Neural cell (in vitro differentiated cells): ENCODE results near the gene USP46. TPM values are rescaled to one million over a fixed set of nuclear protein-coding genes. Genes with fewer than 3 reads are reported as not detected.

Experiments used
- H2AFZ ChIP-seq: fragments of 200-600, 300-800 bp; sonication (generic), shearing (Covaris generic); 2 replicates; pipeline ENCODE4 v1.6.0; 2014; ENCODE audit warnings: low read depth, mild to moderate bottlenecking, antibody characterized with exemption, low read length, moderate library complexity
- H3F3A ChIP-seq: fragments of 200-600 bp; shearing (Covaris generic); 2 replicates; pipeline ENCODE4 v1.6.1; 2016; ENCODE audit warnings: mild to moderate bottlenecking, moderate library complexity, mixed read lengths, antibody characterized with exemption, low read length; ENCODE audit not compliant: insufficient read depth, poor library complexity, severe bottlenecking
- H3K27ac ChIP-seq: fragments of 200-600, 300-800 bp; sonication (generic), shearing (Covaris generic); 2 replicates; pipeline ENCODE4 v1.5.1; 2014; ENCODE audit warnings: mild to moderate bottlenecking, low read length, moderate library complexity
- H3K27me3 ChIP-seq: fragments of 300-800, 200-600 bp; sonication (generic), shearing (Covaris generic); 2 replicates; pipeline ENCODE4 v1.6.0; 2014; ENCODE audit warnings: mild to moderate bottlenecking, low read depth, low read length, moderate library complexity; ENCODE audit not compliant: insufficient read depth
- H3K36me3 ChIP-seq: fragments of 300-800, 200-600 bp; sonication (generic), shearing (Covaris generic); 2 replicates; pipeline ENCODE4 v1.5.1; 2014; ENCODE audit warnings: mild to moderate bottlenecking, antibody characterized with exemption, low read length, moderate library complexity; ENCODE audit not compliant: insufficient read depth
- H3K4me2 ChIP-seq: fragments of 300-800, 200-600 bp; sonication (generic), shearing (Covaris generic); 2 replicates; pipeline ENCODE4 v1.6.0; 2014; ENCODE audit warnings: mild to moderate bottlenecking, low read length
- H3K4me3 ChIP-seq: fragments of 300-800, 200-600 bp; sonication (generic), shearing (Covaris generic); 2 replicates; pipeline ENCODE4 v1.5.1; 2014; ENCODE audit warnings: mild to moderate bottlenecking, low read length, moderate library complexity
- H3K79me2 ChIP-seq: fragments of 200-600 bp; shearing (Covaris generic); replicated peaks from 2 replicates; pipeline ENCODE4 v1.6.0; 2014; ENCODE audit warnings: mild to moderate bottlenecking, low read length, moderate library complexity; ENCODE audit not compliant: insufficient read depth
- H3K9ac ChIP-seq: fragments of 300-800, 200-600 bp; sonication (generic), shearing (Covaris generic); 2 replicates; pipeline ENCODE4 v1.6.1; 2016; ENCODE audit warnings: mild to moderate bottlenecking, low read length, mixed read lengths
- H3K9me2 ChIP-seq: fragments of 200-600 bp; shearing (Covaris generic); 2 replicates; pipeline ENCODE4 v1.6.1; 2016; ENCODE audit warnings: mild to moderate bottlenecking, low read length, mixed read lengths; ENCODE audit not compliant: insufficient read depth
- H3K9me3 ChIP-seq: fragments of 200-600, 300-800 bp; sonication (generic), shearing (Covaris generic); 2 replicates; pipeline ENCODE4 v1.6.1; 2016; ENCODE audit warnings: mild to moderate bottlenecking, mixed run types, low read length, moderate library complexity, mixed read lengths
- H4K20me1 ChIP-seq: fragments of 200-600 bp; shearing (Covaris generic); 2 replicates; pipeline ENCODE4 v1.6.1; 2016; ENCODE audit warnings: mild to moderate bottlenecking, mixed run types; ENCODE audit not compliant: insufficient read depth
- EP300 ChIP-seq: fragments of 450-650 bp; conservative IDR thresholded peaks from 2 replicates; pipeline ENCODE4 v1.6.1; 2014; ENCODE audit warnings: antibody characterized with exemption, mild to moderate bottlenecking, moderate library complexity; ENCODE audit not compliant: poor library complexity, severe bottlenecking
- EZH2 ChIP-seq: fragments of 200-600, 300-800 bp; shearing (Covaris generic), sonication (generic); IDR thresholded peaks from 2 replicates; pipeline ENCODE4 v1.6.1; 2014; ENCODE audit warnings: antibody characterized with exemption, low read length, borderline replicate concordance, mild to moderate bottlenecking; ENCODE audit not compliant: insufficient read depth, poor library complexity, severe bottlenecking
- MXI1 ChIP-seq: fragments of 450-650 bp; conservative IDR thresholded peaks from 2 replicates; pipeline ENCODE4 v1.6.1; 2014; ENCODE audit warnings: antibody characterized with exemption, mild to moderate bottlenecking; ENCODE audit not compliant: poor library complexity, severe bottlenecking
- POLR2AphosphoS5 ChIP-seq: IDR thresholded peaks from 2 replicates; pipeline ENCODE4 v1.6.1; 2012
- RAD21 ChIP-seq: fragments of 450-650 bp; conservative IDR thresholded peaks from 2 replicates; pipeline ENCODE4 v1.6.1; 2014; ENCODE audit warnings: antibody characterized with exemption, mild to moderate bottlenecking, moderate library complexity
- SMC3 ChIP-seq: fragments of 450-650 bp; conservative IDR thresholded peaks from 2 replicates; pipeline ENCODE4 v1.6.1; 2014; ENCODE audit warnings: antibody characterized with exemption, mild to moderate bottlenecking, moderate library complexity; ENCODE audit not compliant: poor library complexity
- TAF1 ChIP-seq: IDR thresholded peaks from 2 replicates; pipeline ENCODE4 v1.6.1; 2012; ENCODE audit warnings: low read depth
- polyA plus RNA-seq: library from polyadenylated mRNA; depleted of rRNA; stranded (reverse); fragments of >200 nt; gene quantifications from 2 replicates; pipeline ENCODE4 v1.2.3, GENCODE V29; 2014
- TF ChIP-seq, protein P1 (sequence below): IDR thresholded peaks from 2 replicates; pipeline ENCODE4 v1.6.1; 2012; ENCODE audit warnings: borderline replicate concordance
- TF ChIP-seq, protein P2 (sequence below): fragments of 450-650 bp; IDR thresholded peaks from 2 replicates; pipeline ENCODE4 v1.5.1; 2014; ENCODE audit warnings: antibody characterized with exemption, mild to moderate bottlenecking, moderate library complexity; ENCODE audit not compliant: poor library complexity, severe bottlenecking

Gene USP46
- polyA plus RNA-seq, 1 donor from 2014 or later, result 14.1 TPM

DNA sequence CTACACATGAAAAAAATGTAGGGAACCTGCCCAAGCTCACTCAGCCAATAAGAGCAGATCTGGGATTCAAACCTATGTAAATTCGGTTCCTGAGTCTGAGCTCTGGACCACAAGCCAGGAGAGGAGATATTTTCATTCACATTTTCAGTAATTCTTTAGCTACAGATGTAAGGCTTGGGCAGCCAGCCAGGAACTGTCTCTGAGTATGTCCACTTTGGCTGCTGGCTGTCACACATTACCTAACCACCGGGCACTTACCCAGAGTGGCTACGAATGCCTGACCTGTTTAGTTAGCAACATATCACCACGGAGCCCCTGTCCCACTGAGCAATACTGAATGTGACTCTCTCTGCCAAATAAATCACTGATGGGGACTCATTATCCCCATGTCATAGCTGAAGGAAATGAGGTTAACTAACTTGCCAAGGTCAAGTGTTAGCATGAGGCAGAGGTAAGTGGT lies 15.3 kb downstream of the USP46 start:
- H3K4me3 ChIP-seq, result no peak overlapping the region
- no peaks in the 10 kb centered on the region for H3K27me3 ChIP-seq
- no peaks in the 10 kb centered on the region for H3K9me2 ChIP-seq
- H3K27ac ChIP-seq, result no peak overlapping the region
- H3K4me2 ChIP-seq, result no peak overlapping the region
- H3K9me3 ChIP-seq, result no peaks in the 10 kb centered on the region
- H3K9ac ChIP-seq, result no peak overlapping the region
- peaks cover 18% of the 10 kb centered on the region for H3K79me2 ChIP-seq
- H3F3A ChIP-seq, result no peaks in the 10 kb centered on the region
- no peaks in the 10 kb centered on the region for H4K20me1 ChIP-seq
- no peaks in the 10 kb centered on the region for H3K36me3 ChIP-seq
- no peak overlapping the region for H2AFZ ChIP-seq
- TF ChIP-seq RAD21, result no peak

DNA sequence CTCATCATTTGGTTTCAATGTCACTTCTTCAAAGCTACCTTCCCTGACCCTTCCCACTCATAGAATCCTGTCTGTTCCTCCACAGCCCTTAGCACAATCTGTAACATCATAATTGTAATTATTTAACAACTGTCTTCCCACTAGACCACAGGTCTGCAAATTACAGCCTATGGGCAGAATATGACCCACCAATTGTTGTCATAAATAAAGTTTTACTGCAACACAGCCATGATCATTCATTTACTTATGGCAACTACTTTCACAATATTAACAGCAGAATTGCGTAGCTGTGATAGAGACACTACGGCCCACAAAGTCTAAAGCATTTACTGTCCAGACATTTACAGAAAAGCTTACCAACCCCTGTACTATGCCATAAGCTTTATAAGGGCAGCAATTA lies 15.9 kb downstream of the USP46 start:
- no peak for TF ChIP-seq EP300
- no peak overlapping the region for H3K4me2 ChIP-seq
- no peaks in the 10 kb centered on the region for H3K36me3 ChIP-seq
- H3K9ac ChIP-seq, result no peak overlapping the region
- no peaks in the 10 kb centered on the region for H3K27me3 ChIP-seq
- peaks cover 20% of the 10 kb centered on the region for H3K79me2 ChIP-seq
- H3K27ac ChIP-seq, result no peak overlapping the region
- no peak overlapping the region for H2AFZ ChIP-seq
- H3K4me3 ChIP-seq, result no peak overlapping the region
- H3K9me2 ChIP-seq, result no peaks in the 10 kb centered on the region
- no peaks in the 10 kb centered on the region for H3F3A ChIP-seq
- H4K20me1 ChIP-seq, result no peaks in the 10 kb centered on the region
- no peaks in the 10 kb centered on the region for H3K9me3 ChIP-seq

DNA sequence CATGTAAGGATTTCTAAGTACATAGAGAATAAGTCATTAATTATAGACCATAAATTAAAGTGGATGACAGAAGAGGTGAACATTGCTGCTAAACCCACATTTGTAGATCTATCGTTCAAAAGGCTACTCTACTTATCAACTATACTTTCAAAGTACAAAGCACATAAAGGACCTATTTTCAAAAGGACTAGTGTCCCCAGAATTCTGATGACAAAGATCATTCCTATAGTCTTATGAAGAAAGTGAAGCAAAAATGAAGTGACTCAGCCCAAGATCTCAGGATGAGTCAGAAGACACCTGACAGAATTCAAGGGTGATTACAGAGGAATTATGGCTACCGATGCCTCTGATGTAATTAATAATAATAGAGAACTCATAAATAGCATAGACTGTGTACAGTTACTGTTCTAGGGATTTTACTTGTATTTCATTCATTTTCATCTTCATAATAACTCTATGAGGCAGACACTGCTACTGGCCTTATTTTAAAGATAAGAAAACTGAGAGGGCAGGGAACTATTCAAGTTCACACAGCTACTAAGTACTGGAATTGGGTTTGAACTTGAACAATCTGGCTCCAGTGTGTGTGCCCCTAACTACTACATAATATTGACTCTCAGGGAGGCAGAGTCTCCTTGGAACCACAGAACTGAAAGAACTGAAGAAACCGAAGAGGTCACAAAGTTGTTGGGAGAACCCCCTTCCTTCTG lies 17.1 kb downstream of the USP46 start:
- Histone ChIP-seq H3K9me3 (no peaks in the 10 kb centered on the region), H3K79me2 (peaks cover 23% of the 10 kb centered on the region), H3K27me3 (no peaks in the 10 kb centered on the region), H3K27ac (no peak overlapping the region), H4K20me1 (no peaks in the 10 kb centered on the region), H3F3A (no peaks in the 10 kb centered on the region), H3K9ac (no peak overlapping the region), H3K9me2 (no peaks in the 10 kb centered on the region), H3K36me3 (no peaks in the 10 kb centered on the region), H3K4me2 (no peak overlapping the region), H3K4me3 (no peak overlapping the region), H2AFZ (no peak overlapping the region)
- no peak for TF ChIP-seq EP300
- TF ChIP-seq RAD21, result no peak
- TF ChIP-seq SMC3, result no peak
- TF ChIP-seq MXI1, result no peak
- no peak for TF ChIP-seq EZH2
- TF ChIP-seq TAF1, result no peak
- no peak for TF ChIP-seq POLR2AphosphoS5
- TF ChIP-seq, protein P1, sequence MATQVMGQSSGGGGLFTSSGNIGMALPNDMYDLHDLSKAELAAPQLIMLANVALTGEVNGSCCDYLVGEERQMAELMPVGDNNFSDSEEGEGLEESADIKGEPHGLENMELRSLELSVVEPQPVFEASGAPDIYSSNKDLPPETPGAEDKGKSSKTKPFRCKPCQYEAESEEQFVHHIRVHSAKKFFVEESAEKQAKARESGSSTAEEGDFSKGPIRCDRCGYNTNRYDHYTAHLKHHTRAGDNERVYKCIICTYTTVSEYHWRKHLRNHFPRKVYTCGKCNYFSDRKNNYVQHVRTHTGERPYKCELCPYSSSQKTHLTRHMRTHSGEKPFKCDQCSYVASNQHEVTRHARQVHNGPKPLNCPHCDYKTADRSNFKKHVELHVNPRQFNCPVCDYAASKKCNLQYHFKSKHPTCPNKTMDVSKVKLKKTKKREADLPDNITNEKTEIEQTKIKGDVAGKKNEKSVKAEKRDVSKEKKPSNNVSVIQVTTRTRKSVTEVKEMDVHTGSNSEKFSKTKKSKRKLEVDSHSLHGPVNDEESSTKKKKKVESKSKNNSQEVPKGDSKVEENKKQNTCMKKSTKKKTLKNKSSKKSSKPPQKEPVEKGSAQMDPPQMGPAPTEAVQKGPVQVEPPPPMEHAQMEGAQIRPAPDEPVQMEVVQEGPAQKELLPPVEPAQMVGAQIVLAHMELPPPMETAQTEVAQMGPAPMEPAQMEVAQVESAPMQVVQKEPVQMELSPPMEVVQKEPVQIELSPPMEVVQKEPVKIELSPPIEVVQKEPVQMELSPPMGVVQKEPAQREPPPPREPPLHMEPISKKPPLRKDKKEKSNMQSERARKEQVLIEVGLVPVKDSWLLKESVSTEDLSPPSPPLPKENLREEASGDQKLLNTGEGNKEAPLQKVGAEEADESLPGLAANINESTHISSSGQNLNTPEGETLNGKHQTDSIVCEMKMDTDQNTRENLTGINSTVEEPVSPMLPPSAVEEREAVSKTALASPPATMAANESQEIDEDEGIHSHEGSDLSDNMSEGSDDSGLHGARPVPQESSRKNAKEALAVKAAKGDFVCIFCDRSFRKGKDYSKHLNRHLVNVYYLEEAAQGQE, result no peak
- TF ChIP-seq, protein P2, sequence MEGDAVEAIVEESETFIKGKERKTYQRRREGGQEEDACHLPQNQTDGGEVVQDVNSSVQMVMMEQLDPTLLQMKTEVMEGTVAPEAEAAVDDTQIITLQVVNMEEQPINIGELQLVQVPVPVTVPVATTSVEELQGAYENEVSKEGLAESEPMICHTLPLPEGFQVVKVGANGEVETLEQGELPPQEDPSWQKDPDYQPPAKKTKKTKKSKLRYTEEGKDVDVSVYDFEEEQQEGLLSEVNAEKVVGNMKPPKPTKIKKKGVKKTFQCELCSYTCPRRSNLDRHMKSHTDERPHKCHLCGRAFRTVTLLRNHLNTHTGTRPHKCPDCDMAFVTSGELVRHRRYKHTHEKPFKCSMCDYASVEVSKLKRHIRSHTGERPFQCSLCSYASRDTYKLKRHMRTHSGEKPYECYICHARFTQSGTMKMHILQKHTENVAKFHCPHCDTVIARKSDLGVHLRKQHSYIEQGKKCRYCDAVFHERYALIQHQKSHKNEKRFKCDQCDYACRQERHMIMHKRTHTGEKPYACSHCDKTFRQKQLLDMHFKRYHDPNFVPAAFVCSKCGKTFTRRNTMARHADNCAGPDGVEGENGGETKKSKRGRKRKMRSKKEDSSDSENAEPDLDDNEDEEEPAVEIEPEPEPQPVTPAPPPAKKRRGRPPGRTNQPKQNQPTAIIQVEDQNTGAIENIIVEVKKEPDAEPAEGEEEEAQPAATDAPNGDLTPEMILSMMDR, result no peak
